Activated T-helper 2 cell treated with anti-CD3 and anti-CD28 coated beads, Interferon-gamma antibody, Interleukin-2, Interleukin-4, amounts not matched to agents 10 μg/mL and 5 μg/mL and 100 μg/mL, durations not matched to agents 14 hours and 24 hours and 36 hours (primary cell): Measurements from ENCODE around the gene STN1. TPM values are rescaled to one million over a fixed set of nuclear protein-coding genes. Genes with fewer than 3 reads are reported as not detected.

Experiments used
- DNase-seq: peaks from one replicate; pipeline ENCODE4 v3.0.0; 2021; ENCODE audit warnings: low spot score
- H3K27ac Mint-ChIP-seq: one replicate; pipeline ENCODE4 v1.8.0; 2021; ENCODE audit warnings: mixed read lengths
- H3K27me3 Mint-ChIP-seq: one replicate; pipeline ENCODE4 v1.8.0; 2021; ENCODE audit warnings: low read depth, mixed read lengths
- H3K36me3 Mint-ChIP-seq: one replicate; pipeline ENCODE4 v1.8.0; 2021; ENCODE audit warnings: low read depth, mixed read lengths
- H3K4me1 Mint-ChIP-seq: one replicate; pipeline ENCODE4 v1.8.0; 2021; ENCODE audit warnings: low read depth, mixed read lengths
- H3K4me3 Mint-ChIP-seq: one replicate; pipeline ENCODE4 v1.8.0; 2021; ENCODE audit warnings: low read depth, mild to moderate bottlenecking, moderate library complexity, mixed read lengths
- H3K9me3 Mint-ChIP-seq: one replicate; pipeline ENCODE4 v1.8.0; 2021; ENCODE audit warnings: mixed read lengths
- intact Hi-C: fragments of 100-400 bp; cut with micrococcal nuclease; formaldehyde crosslinking; loops from one replicate; pipeline ENCODE4 v1.15.1; 2023
- total RNA-seq: library from RNA; stranded (reverse); gene quantifications from 2 replicates; pipeline ENCODE4 v1.2.3, GENCODE V29; 2022

Gene STN1
- total RNA-seq, 1 donor from 2014 or later = 21.7 TPM

- H3K27me3 Mint-ChIP-seq = no peaks in the 10 kb centered on the region
- intact Hi-C loops = no loop called here
- no peaks in the 10 kb centered on the region for H3K9me3 Mint-ChIP-seq
- no peak overlapping the region for H3K4me3 Mint-ChIP-seq
- no peak for DNase-seq
- H3K4me1 Mint-ChIP-seq = peaks cover 51% of the 10 kb centered on the region
- peaks cover 44% of the 10 kb centered on the region for H3K36me3 Mint-ChIP-seq
- H3K27ac Mint-ChIP-seq = no peak overlapping the region
These were observed 12.5 kb downstream of the STN1 start for GRCh38 chr10:103905441-103905840.

GRCh38 chr10:103901299-103901698, 16.7 kb downstream of the STN1 start:
- peak overlapping the region; percentile 26 for H3K4me3 Mint-ChIP-seq

GRCh38 chr10:103899312-103899711, 18.7 kb downstream of the STN1 start:
- intact Hi-C loops = no loop called here

More at GRCh38 chr10:103901299-103901698, 16.7 kb downstream of the STN1 start:
- H3K4me1 Mint-ChIP-seq = peaks cover 35% of the 10 kb centered on the region
- DNase-seq = no peak
- H3K9me3 Mint-ChIP-seq = no peaks in the 10 kb centered on the region
- intact Hi-C loops = no loop called here
- no peak overlapping the region for H3K27ac Mint-ChIP-seq
- no peaks in the 10 kb centered on the region for H3K27me3 Mint-ChIP-seq
- peaks cover 59% of the 10 kb centered on the region for H3K36me3 Mint-ChIP-seq

GRCh38 chr10:103897241-103897774, 20.7 kb downstream of the STN1 start:
- no peaks in the 10 kb centered on the region for H3K9me3 Mint-ChIP-seq
- no peak overlapping the region for H3K27ac Mint-ChIP-seq
- no peak for DNase-seq
- H3K4me1 Mint-ChIP-seq = peaks cover 44% of the 10 kb centered on the region
- peaks cover 61% of the 10 kb centered on the region for H3K36me3 Mint-ChIP-seq
- no peak overlapping the region for H3K4me3 Mint-ChIP-seq
- intact Hi-C loops = no loop called here
- H3K27me3 Mint-ChIP-seq = no peaks in the 10 kb centered on the region

More at GRCh38 chr10:103899312-103899711, 18.7 kb downstream of the STN1 start:
- DNase-seq = no peak
- Mint-ChIP-seq H3K27ac (no peak overlapping the region), H3K4me1 (peaks cover 49% of the 10 kb centered on the region), H3K4me3 (no peak overlapping the region), H3K9me3 (no peaks in the 10 kb centered on the region), H3K36me3 (peaks cover 63% of the 10 kb centered on the region), H3K27me3 (no peaks in the 10 kb centered on the region)

GRCh38 chr10:103896225-103896624, 21.8 kb downstream of the STN1 start:
- peaks cover 36% of the 10 kb centered on the region for H3K4me1 Mint-ChIP-seq
- no peaks in the 10 kb centered on the region for H3K27me3 Mint-ChIP-seq
- no peaks in the 10 kb centered on the region for H3K9me3 Mint-ChIP-seq
- peak overlapping the region; percentile 76 for H3K27ac Mint-ChIP-seq
- peaks cover 69% of the 10 kb centered on the region for H3K36me3 Mint-ChIP-seq
- intact Hi-C loops = no loop called here
- no peak overlapping the region for H3K4me3 Mint-ChIP-seq
- DNase-seq = no peak

GRCh38 chr10:103895411-103896186, 22.4 kb downstream of the STN1 start:
- Mint-ChIP-seq H3K36me3 (peaks cover 69% of the 10 kb centered on the region), H3K27ac (peak overlapping the region; percentile 76)

GRCh38 chr10:103894441-103894864, 23.5 kb downstream of the STN1 start:
- Mint-ChIP-seq H3K4me3 (peak overlapping the region; percentile 0), H3K36me3 (peaks cover 66% of the 10 kb centered on the region), H3K4me1 (peaks cover 36% of the 10 kb centered on the region), H3K27ac (peak overlapping the region; percentile 76), H3K9me3 (no peaks in the 10 kb centered on the region), H3K27me3 (no peaks in the 10 kb centered on the region)
- intact Hi-C loops = loop anchor here (2.0 kb wide), 1 partner anchor 14 kb away; no protein-coding TSS in a partner anchor
- DNase-seq = no peak

More at GRCh38 chr10:103895411-103896186, 22.4 kb downstream of the STN1 start:
- no peak for DNase-seq
- H3K4me3 Mint-ChIP-seq = peak overlapping the region; percentile 19
- H3K4me1 Mint-ChIP-seq = peaks cover 30% of the 10 kb centered on the region
- no peaks in the 10 kb centered on the region for H3K9me3 Mint-ChIP-seq
- intact Hi-C loops = loop anchor here (2.0 kb wide), 1 partner anchor 13 kb away; no protein-coding TSS in a partner anchor
- no peaks in the 10 kb centered on the region for H3K27me3 Mint-ChIP-seq

GRCh38 chr10:103893817-103894216, 24.2 kb downstream of the STN1 start:
- no peak overlapping the region for H3K4me3 Mint-ChIP-seq
- no peaks in the 10 kb centered on the region for H3K9me3 Mint-ChIP-seq
- H3K36me3 Mint-ChIP-seq = peaks cover 68% of the 10 kb centered on the region
- H3K27me3 Mint-ChIP-seq = no peaks in the 10 kb centered on the region
- intact Hi-C loops = loop anchor here (2.0 kb wide), 1 partner anchor 15 kb away; no protein-coding TSS in a partner anchor
- H3K4me1 Mint-ChIP-seq = peaks cover 41% of the 10 kb centered on the region
- H3K27ac Mint-ChIP-seq = peak overlapping the region; percentile 76
- DNase-seq = no peak

- peaks cover 70% of the 10 kb centered on the region for H3K36me3 Mint-ChIP-seq
- no peak for DNase-seq
- no peaks in the 10 kb centered on the region for H3K9me3 Mint-ChIP-seq
- H3K4me1 Mint-ChIP-seq = peaks cover 45% of the 10 kb centered on the region
- no peak overlapping the region for H3K4me3 Mint-ChIP-seq
- H3K27me3 Mint-ChIP-seq = no peaks in the 10 kb centered on the region
- intact Hi-C loops = no loop called here
- no peak overlapping the region for H3K27ac Mint-ChIP-seq
These were observed 25.8 kb downstream of the STN1 start for GRCh38 chr10:103892181-103892580.

GRCh38 chr10:103890688-103891087, 27.3 kb downstream of the STN1 start:
- H3K27ac Mint-ChIP-seq = peak overlapping the region; percentile 87
- no peak for DNase-seq
- intact Hi-C loops = no loop called here
- H3K9me3 Mint-ChIP-seq = no peaks in the 10 kb centered on the region
- no peaks in the 10 kb centered on the region for H3K27me3 Mint-ChIP-seq
- peaks cover 66% of the 10 kb centered on the region for H3K36me3 Mint-ChIP-seq
- H3K4me3 Mint-ChIP-seq = no peak overlapping the region
- peaks cover 43% of the 10 kb centered on the region for H3K4me1 Mint-ChIP-seq

GRCh38 chr10:103890194-103890658, 27.8 kb downstream of the STN1 start:
- no peaks in the 10 kb centered on the region for H3K9me3 Mint-ChIP-seq
- H3K36me3 Mint-ChIP-seq = peaks cover 62% of the 10 kb centered on the region
- H3K4me1 Mint-ChIP-seq = peaks cover 39% of the 10 kb centered on the region
- no peak for DNase-seq
- intact Hi-C loops = no loop called here
- H3K27ac Mint-ChIP-seq = peak overlapping the region; percentile 87
- no peaks in the 10 kb centered on the region for H3K27me3 Mint-ChIP-seq
- H3K4me3 Mint-ChIP-seq = no peak overlapping the region

GRCh38 chr10:103889121-103889720, 28.8 kb downstream of the STN1 start:
- Mint-ChIP-seq H3K4me3 (no peak overlapping the region), H3K27ac (peak overlapping the region; percentile 57), H3K4me1 (peaks cover 38% of the 10 kb centered on the region), H3K9me3 (no peaks in the 10 kb centered on the region), H3K27me3 (no peaks in the 10 kb centered on the region), H3K36me3 (peaks cover 65% of the 10 kb centered on the region)
- intact Hi-C loops = loop anchor here (2.0 to 5.0 kb wide), 3 partner anchors 78 to 192 kb away; partner anchors contain the start of gene SLK
- no peak for DNase-seq
